HepG2 (cell line): ENCODE data around the gene ELP4. TPM values are rescaled to one million over a fixed set of nuclear protein-coding genes. Genes with fewer than 3 reads are reported as not detected.

Experiments
- ATAC-seq: fragments of 200-7000 bp; cut with Tn5 transposase; 3 replicates; pipeline ENCODE4 v1.9.1; 2020; ENCODE audit warnings: mild to moderate bottlenecking, moderate library complexity
- BruUV-seq: library from RNA; stranded (reverse); fragments of 400-500 nt; replicated peaks from 2 replicates; lab custom pipeline; 2021; lab: Mats Ljungman, UMichigan
- CTCF ChIA-PET: fragments of 300-600 bp; formaldehyde crosslinking; extraction: SDS; loops from one replicate; lab custom pipeline; 2021; ENCODE audit warnings: low total read pairs, inconsistent platforms, low intra/inter-chr PET ratio; lab: Yijun Ruan, JAX
- POLR2A ChIA-PET: fragments of 350-600 bp; sonication (Branson Sonifier 250); formaldehyde crosslinking; loops from one replicate; lab custom pipeline; 2020; ENCODE audit warnings: antibody characterized with exemption, inconsistent platforms; lab: Yijun Ruan, JAX
- DNase-seq: peaks from one replicate; pipeline ENCODE4 v3.0.0-alpha.2; 2015; ENCODE audit warnings: low spot score
- FAIRE-seq: peaks from 3 replicates; lab custom pipeline; 2011; peaks lifted over from hg19 to GRCh38; lab: Jason Lieb, UNC
- H2AFZ ChIP-seq: one replicate; pipeline ENCODE4 v1.6.1; 2011; ENCODE audit warnings: low read length, inconsistent platforms
- H3K27ac ChIP-seq: fragments of 300-600 bp; 3 replicates; pipeline ENCODE4 v1.8.0; 2011; ENCODE audit warnings: mixed run types, mild to moderate bottlenecking, mixed read lengths, low read length, inconsistent platforms; ENCODE audit not compliant: insufficient read depth; ENCODE audit errors: extremely low read length
- H3K27me3 ChIP-seq, 2 experiments: fragments of 200-600 bp in 1 of 2; 2 replicates in 1 of 2; 3 replicates in 1 of 2; pipeline versions ENCODE4 v1.6.0 to v1.8.0; 2011; ENCODE audit warnings: low read length in 2 of 2, mild to moderate bottlenecking in 2 of 2, moderate library complexity in 2 of 2, inconsistent platforms in 1 of 2; ENCODE audit not compliant: insufficient read depth in 2 of 2, control insufficient read depth in 1 of 2
- H3K36me3 ChIP-seq, 2 experiments: fragments of 200-600 bp in 1 of 2; replicated peaks in 1 of 2; 2 replicates in 1 of 2; 3 replicates in 1 of 2; pipeline versions ENCODE4 v1.5.1 to v1.8.0; 2011; ENCODE audit warnings: low read length in 2 of 2, inconsistent platforms in 1 of 2; ENCODE audit not compliant: insufficient read depth in 2 of 2, control insufficient read depth in 1 of 2
- H3K4me1 ChIP-seq: 2 replicates; pipeline ENCODE4 v1.5.1; 2012; ENCODE audit warnings: low read length, inconsistent platforms; ENCODE audit not compliant: insufficient read depth
- H3K4me2 ChIP-seq: 2 replicates; pipeline ENCODE4 v1.6.0; 2011; ENCODE audit warnings: low read depth, low read length, inconsistent platforms
- H3K4me3 ChIP-seq, 3 experiments: fragments of 200-600 bp in 1 of 3; sonication (generic), shearing (Covaris generic) in 1 of 3; replicated peaks in 1 of 3; 2 replicates each; pipeline ENCODE4 v1.5.1; 2011 to 2016; ENCODE audit warnings: low read length in 3 of 3, inconsistent platforms in 2 of 3, low read depth in 2 of 3, mild to moderate bottlenecking in 2 of 3, control low read depth in 1 of 3, mixed read lengths in 1 of 3; ENCODE audit not compliant: insufficient read depth in 1 of 3
- H3K79me2 ChIP-seq: one replicate; pipeline ENCODE4 v1.6.1; 2011; ENCODE audit warnings: low read length, inconsistent platforms; ENCODE audit not compliant: insufficient read depth
- H3K9ac ChIP-seq: 2 replicates; pipeline ENCODE4 v1.6.0; 2011; ENCODE audit warnings: mild to moderate bottlenecking, low read depth, low read length, inconsistent platforms; ENCODE audit not compliant: insufficient read depth
- H3K9me3 ChIP-seq: 2 replicates; pipeline ENCODE4 v1.5.1; 2012; ENCODE audit warnings: mild to moderate bottlenecking, low read length
- H4K20me1 ChIP-seq: 2 replicates; pipeline ENCODE4 v1.6.0; 2011; ENCODE audit warnings: inconsistent platforms, mild to moderate bottlenecking, low read length, moderate library complexity; ENCODE audit not compliant: insufficient read depth
- CBX2 ChIP-seq, 2 experiments: fragments of 200-600 bp in 1 of 2; sonication (generic); formaldehyde crosslinking in 1 of 2; IDR thresholded peaks; 2 replicates each; pipeline versions ENCODE4 v1.7.0 to v1.8.1; 2018 to 2022; ENCODE audit warnings: low read depth in 2 of 2, low read length in 1 of 2, mild to moderate bottlenecking in 1 of 2, missing genetic modification reagents in 1 of 2
- CENPBD1 ChIP-seq: sonication (generic); formaldehyde crosslinking; IDR thresholded peaks from 2 replicates; pipeline ENCODE4 v1.8.0; 2022; ENCODE audit warnings: missing genetic modification reagents, low read depth, mild to moderate bottlenecking, borderline replicate concordance
- HIC2 ChIP-seq: sonication (generic); formaldehyde crosslinking; IDR thresholded peaks from 2 replicates; pipeline ENCODE4 v1.9.0; 2022; ENCODE audit warnings: low read depth, missing genetic modification reagents
- HOXD1 ChIP-seq: sonication (generic); formaldehyde crosslinking; IDR thresholded peaks from 2 replicates; pipeline ENCODE4 v1.5.0; 2020; ENCODE audit warnings: missing genetic modification reagents
- KLF11 ChIP-seq: IDR thresholded peaks from 2 replicates; pipeline ENCODE4 v1.6.1; 2016; ENCODE audit warnings: missing compliant biosample characterization
- NPAS2 ChIP-seq: sonication (generic); formaldehyde crosslinking; IDR thresholded peaks from 2 replicates; pipeline ENCODE4 v1.8.0; 2022; ENCODE audit warnings: mild to moderate bottlenecking, missing genetic modification reagents, borderline replicate concordance
- NR3C1 ChIP-seq: sonication (generic); formaldehyde crosslinking; IDR thresholded peaks from 2 replicates; pipeline ENCODE4 v1.4.0; 2020; ENCODE audit warnings: missing genetic modification reagents
- PHF21A ChIP-seq: sonication (generic); formaldehyde crosslinking; IDR thresholded peaks from 2 replicates; pipeline ENCODE4 v1.5.0; 2020; ENCODE audit warnings: mild to moderate bottlenecking, missing genetic modification reagents
- RARG ChIP-seq: sonication (generic); formaldehyde crosslinking; IDR thresholded peaks from 2 replicates; pipeline ENCODE4 v1.4.0; 2020; ENCODE audit warnings: low read depth, mild to moderate bottlenecking, missing genetic modification reagents
- RNF2 ChIP-seq: fragments of 450-650 bp; conservative IDR thresholded peaks from 2 replicates; pipeline ENCODE4 v1.6.1; 2016; ENCODE audit warnings: low read depth
- SMAD1 ChIP-seq: sonication (generic); formaldehyde crosslinking; IDR thresholded peaks from 2 replicates; pipeline ENCODE4 v1.4.0; 2020; ENCODE audit warnings: missing genetic modification reagents, low read depth, mild to moderate bottlenecking, borderline replicate concordance
- ZBTB1 ChIP-seq: sonication (generic); formaldehyde crosslinking; IDR thresholded peaks from 2 replicates; pipeline ENCODE4 v1.4.0; 2020; ENCODE audit warnings: missing genetic modification reagents, borderline replicate concordance
- ZIK1 ChIP-seq: sonication (generic); formaldehyde crosslinking; IDR thresholded peaks from 2 replicates; pipeline ENCODE4 v1.5.0; 2020; ENCODE audit warnings: mild to moderate bottlenecking, low read depth, missing genetic modification reagents, borderline replicate concordance
- ZNF205 ChIP-seq: IDR thresholded peaks from 2 replicates; pipeline ENCODE4 v1.6.1; 2018; ENCODE audit warnings: missing biosample characterization, missing genetic modification reagents
- ZNF782 ChIP-seq: sonication (generic); formaldehyde crosslinking; IDR thresholded peaks from 2 replicates; pipeline ENCODE4 v1.4.0; 2020; ENCODE audit warnings: missing genetic modification reagents, mild to moderate bottlenecking, borderline replicate concordance
- ZSCAN25 ChIP-seq: sonication (generic); formaldehyde crosslinking; IDR thresholded peaks from 2 replicates; pipeline ENCODE4 v1.8.0; 2022; ENCODE audit warnings: mild to moderate bottlenecking, missing genetic modification reagents
- ZXDC ChIP-seq: sonication (generic); formaldehyde crosslinking; IDR thresholded peaks from 2 replicates; pipeline ENCODE4 v1.5.0; 2020; ENCODE audit warnings: mild to moderate bottlenecking, missing genetic modification reagents
- WGBS: methylation state at CpG from one replicate; pipeline ENCODE4 v1.1.6; 2017; ENCODE audit warnings: low lambda C conversion rate; 5-methylcytosine and 5-hydroxymethylcytosine counted together
- in situ Hi-C: cut with HindIII; loops from 2 replicates; pipeline ENCODE4 v1.10.0; 2017; ENCODE audit warnings: low pct_unique_long_range_greater_than_20kb; ENCODE audit not compliant: extremely low pct_ligation_motif_present
- intact Hi-C: fragments of 100-400 bp; cut with micrococcal nuclease; formaldehyde crosslinking; loops from one replicate; pipeline ENCODE4 v1.10.0; 2022; ENCODE audit not compliant: unreplicated experiment
- polyA plus RNA-seq, 8 experiments: library from polyadenylated mRNA; depleted of rRNA in 3 of 8; stranded (reverse) in 7 of 8; unstranded in 1 of 8; fragments of >200 nt; fragmentation: Illumina TruSeq in 4 of 8; extraction: Trizol in 4 of 8; gene quantifications; 2 replicates each; pipeline versions ENCODE4 v1.2.1 to v1.2.3, GENCODE V29; 2011 to 2016; ENCODE audit warnings: low read depth in 4 of 8, missing spikeins in 1 of 8, mixed read lengths in 1 of 8; ENCODE audit not compliant: insufficient read depth in 1 of 8
- total RNA-seq, 5 experiments: library from RNA; depleted of rRNA; stranded (reverse); fragments of >200 nt; fragmentation: Illumina TruSeq; extraction: Trizol; gene quantifications; 2 replicates each; pipeline ENCODE4 v1.2.3, GENCODE V29; 2016; ENCODE audit warnings: low read depth in 1 of 5
- TF ChIP-seq, protein P1 (sequence below): sonication (generic); formaldehyde crosslinking; IDR thresholded peaks from 2 replicates; pipeline ENCODE4 v1.4.0; 2020; ENCODE audit warnings: missing genetic modification reagents

ELP4 gene
- total and polyA plus RNA-seq, 2 of the 13 experiments (the other 11 are each of a cell fraction or from before 2014, with no cell fraction given): 12.8 to 19.1 TPM

DNA sequence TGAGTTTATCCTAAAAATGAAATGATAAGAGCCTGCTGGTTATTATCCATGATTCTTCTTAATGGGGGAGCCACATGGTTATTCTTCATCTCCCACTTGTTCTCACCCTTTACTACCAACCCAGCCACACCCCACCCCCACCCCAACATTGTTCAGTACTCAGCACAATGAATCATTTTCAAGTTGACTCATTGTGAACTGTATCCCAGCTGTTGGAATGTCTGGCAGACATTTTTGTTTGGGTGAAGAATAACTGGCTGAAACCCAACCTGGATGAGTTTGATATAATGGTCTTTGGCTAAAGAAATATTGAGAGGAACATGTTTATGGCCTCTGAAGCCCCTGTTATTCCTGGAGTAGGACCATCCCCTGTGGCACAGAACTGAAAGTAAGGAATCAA is 136.2 kb downstream of the ELP4 start (continued):
- TF ChIP-seq SMAD1 (CRISPR knock-in tag) (no peak), ZIK1 (CRISPR knock-in tag) (no peak)

GRCh38 chr11:31646216-31646615 is 136.6 kb downstream of the ELP4 start:
- in situ Hi-C loops: loop anchor here (10.0 kb wide), 1 partner anchor 229 kb away; no protein-coding TSS in a partner anchor
- no peak overlapping the region for H3K27ac ChIP-seq
- H2AFZ ChIP-seq: no peak overlapping the region
- TF ChIP-seq HIC2 (no peak), NPAS2 (CRISPR knock-in tag) (no peak), ZNF205 (no peak), HOXD1 (CRISPR knock-in tag) (no peak), ZSCAN25 (CRISPR knock-in tag) (no peak), RNF2 (no peak), ZXDC (CRISPR knock-in tag) (no peak), CBX2 (IDR thresholded peaks at IDR 0.05; ENCODE audit: low read depth, low read length) (no peak), CBX2 (CRISPR knock-in tag; IDR thresholded peaks at IDR 0.05; ENCODE audit: low read depth) (no peak), KLF11 (CRISPR knock-in tag) (no peak), RARG (no peak), NR3C1 (CRISPR knock-in tag) (no peak), ZBTB1 (CRISPR knock-in tag) (no peak), ZNF782 (CRISPR knock-in tag) (no peak), CENPBD1 (CRISPR knock-in tag) (no peak), PHF21A (no peak)
- TF ChIP-seq, protein P1, sequence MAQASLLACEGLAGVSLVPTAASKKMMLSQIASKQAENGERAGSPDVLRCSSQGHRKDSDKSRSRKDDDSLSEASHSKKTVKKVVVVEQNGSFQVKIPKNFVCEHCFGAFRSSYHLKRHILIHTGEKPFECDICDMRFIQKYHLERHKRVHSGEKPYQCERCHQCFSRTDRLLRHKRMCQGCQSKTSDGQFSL (CRISPR knock-in tag): no peak
- TF ChIP-seq, all 625 proteins: peak for 0
- Histone ChIP-seq H3K36me3 (no peaks in the 10 kb centered on the region; a peak in 1 of 5 replicates), H3K4me3 (no peak overlapping the region), H3K4me1 (no peaks in the 10 kb centered on the region), H3K4me2 (no peak overlapping the region), H3K9ac (no peak overlapping the region), H3K27me3 (no peaks in the 10 kb centered on the region), H3K9me3 (no peaks in the 10 kb centered on the region), H4K20me1 (no peaks in the 10 kb centered on the region), H3K79me2 (no peaks in the 10 kb centered on the region)
- FAIRE-seq (no peak), ATAC-seq (no peak), DNase-seq (no peak)
- POLR2A ChIA-PET: no interaction called here
- no TSS peak for BruUV-seq
- CTCF ChIA-PET: no interaction called here
- 77% methylated on average over 1 of the region's 1 CpG for WGBS
- intact Hi-C loops: loop anchor here (2.0 kb wide), 1 partner anchor 161 kb away; no protein-coding TSS in a partner anchor
